Duodenal mucosa (tissue), 2 donors: Measurements from ENCODE around the gene SRF.

Experiments
- H3K27ac ChIP-seq: one replicate; pipeline ENCODE4 v1.7.0; 2013; ENCODE audit warnings: low read depth, low read length
- H3K27me3 ChIP-seq, 2 donors: one replicate each; pipeline ENCODE4 v1.7.0; 2013; ENCODE audit warnings: low read length in 2 of 2, control low read depth in 1 of 2; ENCODE audit not compliant: insufficient read depth in 2 of 2, control insufficient read depth in 1 of 2
- H3K36me3 ChIP-seq, 2 donors: one replicate each; pipeline ENCODE4 v1.7.0; 2013; ENCODE audit warnings: low read length in 2 of 2, control low read depth in 1 of 2; ENCODE audit not compliant: insufficient read depth in 2 of 2, control insufficient read depth in 1 of 2
- H3K4me1 ChIP-seq, 2 donors: one replicate each; pipeline ENCODE4 v1.7.0; 2013; ENCODE audit warnings: low read length in 2 of 2, control low read depth in 1 of 2; ENCODE audit not compliant: insufficient read depth in 2 of 2, control insufficient read depth in 1 of 2
- H3K4me3 ChIP-seq, 2 donors: one replicate each; pipeline ENCODE4 v1.7.0; 2013; ENCODE audit warnings: low read length in 2 of 2, low read depth in 1 of 2
- H3K9ac ChIP-seq, 2 donors: one replicate each; pipeline ENCODE4 v1.7.0; 2013; ENCODE audit warnings: low read length in 2 of 2, low read depth in 1 of 2
- H3K9me3 ChIP-seq, 2 donors: one replicate each; pipeline ENCODE4 v1.7.0; 2013; ENCODE audit warnings: low read length in 2 of 2, control low read depth in 1 of 2; ENCODE audit not compliant: control insufficient read depth in 1 of 2

Gene SRF

GRCh38 chr6:43181942-43182860, 11.1 kb downstream of the SRF start, which contains the start of gene CUL9:
CUL9 (plus strand) TSS chr6:43182196; CDS start chr6:43184311, 2,115 bp downstream.
- Histone ChIP-seq H3K9me3 (no peaks in the 10 kb centered on the region), H3K36me3 (peaks cover 25 to 47% of the 10 kb centered on the region in 2 donors), H3K27me3 (no peaks in the 10 kb centered on the region), H3K4me3 (peak within 1 kb of the TSS; percentile 92), H3K4me1 (peaks cover 17 to 18% of the 10 kb centered on the region in 2 donors), H3K9ac (peak within 1 kb of the TSS; percentile 61 to 72), H3K27ac (peak within 1 kb of the TSS; percentile 22)

DNA sequence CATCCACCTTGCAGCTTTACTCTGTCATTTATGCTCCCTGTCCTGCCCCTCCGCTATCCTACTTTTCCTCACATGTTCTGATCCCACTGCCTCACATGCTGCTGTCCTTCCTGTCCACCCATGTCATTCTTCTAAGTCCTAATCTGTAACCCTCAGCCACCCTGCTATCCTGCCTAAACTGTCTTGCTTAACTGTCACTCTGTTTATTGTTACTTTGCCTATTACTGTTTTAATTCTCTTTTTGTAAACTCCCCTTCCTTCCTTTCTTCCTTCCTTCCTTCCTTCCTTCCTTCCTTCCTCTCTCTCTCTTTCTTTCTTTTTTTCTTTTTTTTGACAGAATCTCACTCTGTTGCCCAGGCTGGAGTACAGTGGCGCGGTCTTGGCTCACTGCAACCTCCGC, 12.4 kb downstream of the SRF start:
- Histone ChIP-seq H3K36me3 (peaks cover 32 to 51% of the 10 kb centered on the region in 2 donors), H3K4me3 (no peak overlapping the region), H3K9me3 (no peaks in the 10 kb centered on the region), H3K4me1 (peaks cover 17 to 18% of the 10 kb centered on the region in 2 donors), H3K27me3 (no peaks in the 10 kb centered on the region), H3K27ac (no peak overlapping the region), H3K9ac (peak overlapping the region in 1 of 2 donors; percentile 72)

DNA sequence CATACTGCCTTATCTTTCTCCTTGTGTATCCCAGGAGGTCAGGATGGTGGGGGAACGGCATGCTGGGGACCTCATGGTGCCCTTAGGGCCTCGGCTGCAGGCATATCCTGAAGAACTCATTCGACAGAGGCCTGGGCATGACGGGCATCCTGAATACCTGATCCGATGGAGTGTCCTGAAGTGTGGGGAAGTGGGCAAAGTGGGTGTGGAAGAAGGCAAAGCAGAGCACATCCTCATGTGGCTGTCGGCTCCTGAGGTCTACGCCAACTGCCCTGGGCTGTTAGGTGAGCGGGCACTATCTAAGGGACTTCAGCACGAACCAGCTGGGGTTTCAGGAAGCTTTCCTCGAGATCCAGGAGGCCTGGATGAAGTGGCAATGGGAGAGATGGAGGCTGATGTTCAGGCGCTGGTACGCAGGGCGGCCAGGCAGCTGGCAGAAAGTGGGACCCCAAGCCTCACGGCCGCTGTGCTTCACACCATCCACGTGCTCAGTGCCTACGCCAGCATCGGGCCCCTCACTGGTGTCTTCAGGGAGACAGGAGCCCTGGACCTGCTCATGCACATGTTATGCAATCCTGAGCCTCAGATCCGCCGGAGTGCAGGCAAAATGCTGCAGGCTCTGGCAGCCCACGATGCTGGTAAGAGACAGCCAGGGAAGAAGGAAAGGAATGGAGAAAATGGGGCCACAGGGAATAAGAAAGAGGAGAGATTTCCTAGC, 13.4 kb downstream of the SRF start:
- Histone ChIP-seq H3K4me1 (peaks cover 17 to 18% of the 10 kb centered on the region in 2 donors), H3K9ac (no peak overlapping the region), H3K27ac (no peak overlapping the region), H3K4me3 (no peak overlapping the region), H3K9me3 (no peaks in the 10 kb centered on the region), H3K36me3 (peaks cover 25 to 45% of the 10 kb centered on the region in 2 donors), H3K27me3 (no peaks in the 10 kb centered on the region)

- Histone ChIP-seq H3K27me3 (no peaks in the 10 kb centered on the region), H3K4me1 (peaks cover 17 to 18% of the 10 kb centered on the region in 2 donors), H3K9me3 (no peaks in the 10 kb centered on the region), H3K9ac (no peak overlapping the region), H3K4me3 (no peak overlapping the region), H3K27ac (no peak overlapping the region), H3K36me3 (peaks cover 23 to 43% of the 10 kb centered on the region in 2 donors)
These were observed 14.4 kb downstream of the SRF start for GRCh38 chr6:43185391-43185985.

- H3K9ac ChIP-seq = no peak overlapping the region
- H3K27ac ChIP-seq = no peak overlapping the region
- peaks cover 23 to 43% of the 10 kb centered on the region in 2 donors for H3K36me3 ChIP-seq
These were observed 14.9 kb downstream of the SRF start for GRCh38 chr6:43186019-43186418.

GRCh38 chr6:43186706-43187105, 15.6 kb downstream of the SRF start:
- H3K27me3 ChIP-seq = no peaks in the 10 kb centered on the region
- no peak overlapping the region for H3K9ac ChIP-seq
- no peaks in the 10 kb centered on the region for H3K9me3 ChIP-seq
- peaks cover 12 to 13% of the 10 kb centered on the region in 2 donors for H3K4me1 ChIP-seq
- H3K36me3 ChIP-seq = peaks cover 23 to 43% of the 10 kb centered on the region in 2 donors
- no peak overlapping the region for H3K4me3 ChIP-seq
- H3K27ac ChIP-seq = no peak overlapping the region

More at GRCh38 chr6:43186019-43186418, 14.9 kb downstream of the SRF start:
- Histone ChIP-seq H3K27me3 (no peaks in the 10 kb centered on the region), H3K9me3 (no peaks in the 10 kb centered on the region), H3K4me3 (no peak overlapping the region), H3K4me1 (peaks cover 17 to 18% of the 10 kb centered on the region in 2 donors)

GRCh38 chr6:43187821-43188220, 16.8 kb downstream of the SRF start:
- no peak overlapping the region for H3K9ac ChIP-seq
- H3K4me3 ChIP-seq = no peak overlapping the region
- peaks cover 6% of the 10 kb centered on the region in 2 donors for H3K4me1 ChIP-seq
- no peaks in the 10 kb centered on the region for H3K9me3 ChIP-seq
- H3K27me3 ChIP-seq = no peaks in the 10 kb centered on the region
- no peak overlapping the region for H3K27ac ChIP-seq
- H3K36me3 ChIP-seq = peaks cover 27 to 45% of the 10 kb centered on the region in 2 donors

GRCh38 chr6:43188426-43188825, 17.4 kb downstream of the SRF start:
- Histone ChIP-seq H3K27me3 (no peaks in the 10 kb centered on the region), H3K9ac (no peak overlapping the region), H3K27ac (no peak overlapping the region), H3K4me1 (peaks cover 0 to under 1% of the 10 kb centered on the region in 2 donors), H3K4me3 (no peak overlapping the region), H3K9me3 (no peaks in the 10 kb centered on the region), H3K36me3 (peaks cover 29 to 51% of the 10 kb centered on the region in 2 donors)

GRCh38 chr6:43189776-43190304, 18.8 kb downstream of the SRF start:
- Histone ChIP-seq H3K4me1 (no peaks in the 10 kb centered on the region), H3K36me3 (peaks cover 31 to 50% of the 10 kb centered on the region in 2 donors), H3K4me3 (no peak overlapping the region), H3K27me3 (no peaks in the 10 kb centered on the region), H3K9ac (no peak overlapping the region), H3K9me3 (no peaks in the 10 kb centered on the region), H3K27ac (no peak overlapping the region)
